ENCODE results near the gene SLC16A4.

DNA sequence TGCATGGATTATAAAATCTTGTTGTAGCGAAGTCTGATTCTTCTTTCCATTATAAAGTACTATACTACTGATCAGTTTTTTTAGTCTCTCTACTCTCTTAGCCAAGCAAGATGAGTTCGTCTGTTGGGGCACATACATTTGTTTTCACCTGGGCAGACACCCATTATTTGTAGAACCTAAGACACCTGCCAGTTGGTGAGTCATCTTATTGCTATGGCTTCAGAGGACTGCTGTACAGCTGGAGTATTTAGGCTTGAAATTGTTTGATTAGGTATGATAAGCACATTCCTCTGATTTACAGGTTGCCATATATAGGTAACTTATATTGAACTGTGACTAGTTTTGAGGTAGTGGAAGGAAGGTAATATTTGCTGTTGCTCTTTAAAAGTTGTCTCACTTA is 34.4 kb downstream of the SLC16A4 start:
- TF ChIP-seq, protein P1, sequence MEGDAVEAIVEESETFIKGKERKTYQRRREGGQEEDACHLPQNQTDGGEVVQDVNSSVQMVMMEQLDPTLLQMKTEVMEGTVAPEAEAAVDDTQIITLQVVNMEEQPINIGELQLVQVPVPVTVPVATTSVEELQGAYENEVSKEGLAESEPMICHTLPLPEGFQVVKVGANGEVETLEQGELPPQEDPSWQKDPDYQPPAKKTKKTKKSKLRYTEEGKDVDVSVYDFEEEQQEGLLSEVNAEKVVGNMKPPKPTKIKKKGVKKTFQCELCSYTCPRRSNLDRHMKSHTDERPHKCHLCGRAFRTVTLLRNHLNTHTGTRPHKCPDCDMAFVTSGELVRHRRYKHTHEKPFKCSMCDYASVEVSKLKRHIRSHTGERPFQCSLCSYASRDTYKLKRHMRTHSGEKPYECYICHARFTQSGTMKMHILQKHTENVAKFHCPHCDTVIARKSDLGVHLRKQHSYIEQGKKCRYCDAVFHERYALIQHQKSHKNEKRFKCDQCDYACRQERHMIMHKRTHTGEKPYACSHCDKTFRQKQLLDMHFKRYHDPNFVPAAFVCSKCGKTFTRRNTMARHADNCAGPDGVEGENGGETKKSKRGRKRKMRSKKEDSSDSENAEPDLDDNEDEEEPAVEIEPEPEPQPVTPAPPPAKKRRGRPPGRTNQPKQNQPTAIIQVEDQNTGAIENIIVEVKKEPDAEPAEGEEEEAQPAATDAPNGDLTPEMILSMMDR (IDR thresholded peaks at IDR 0.05) = no peak
- TF ChIP-seq POLR2A (IDR thresholded peaks at IDR 0.05) = no peak

Measured in vagina (tissue), 2 donors.